ENCODE results near the gene PIM3.

DNA sequence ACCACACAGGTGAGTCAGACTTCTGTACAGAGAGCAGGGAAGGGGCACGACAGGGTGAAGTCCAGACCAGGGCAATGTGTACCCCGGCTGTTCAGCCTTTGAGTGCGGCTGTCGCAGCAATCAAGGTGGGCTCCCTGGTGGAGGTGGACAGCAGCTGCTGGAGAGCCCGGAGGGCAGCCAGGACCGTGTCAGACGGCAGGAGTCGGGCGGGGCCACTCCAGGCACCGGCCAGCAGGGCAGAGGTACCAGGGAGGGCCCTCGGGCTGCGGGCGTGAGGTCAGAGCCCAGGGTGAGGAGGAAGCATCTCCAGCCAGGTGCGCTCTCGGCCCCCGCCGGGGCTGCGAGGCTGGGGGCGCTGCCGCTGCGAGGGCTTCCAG, 802 bp upstream of the PIM3 start:
- no peak for TF ChIP-seq POLR2A (IDR thresholded peaks at IDR 0.05)
- TF ChIP-seq, protein P1, sequence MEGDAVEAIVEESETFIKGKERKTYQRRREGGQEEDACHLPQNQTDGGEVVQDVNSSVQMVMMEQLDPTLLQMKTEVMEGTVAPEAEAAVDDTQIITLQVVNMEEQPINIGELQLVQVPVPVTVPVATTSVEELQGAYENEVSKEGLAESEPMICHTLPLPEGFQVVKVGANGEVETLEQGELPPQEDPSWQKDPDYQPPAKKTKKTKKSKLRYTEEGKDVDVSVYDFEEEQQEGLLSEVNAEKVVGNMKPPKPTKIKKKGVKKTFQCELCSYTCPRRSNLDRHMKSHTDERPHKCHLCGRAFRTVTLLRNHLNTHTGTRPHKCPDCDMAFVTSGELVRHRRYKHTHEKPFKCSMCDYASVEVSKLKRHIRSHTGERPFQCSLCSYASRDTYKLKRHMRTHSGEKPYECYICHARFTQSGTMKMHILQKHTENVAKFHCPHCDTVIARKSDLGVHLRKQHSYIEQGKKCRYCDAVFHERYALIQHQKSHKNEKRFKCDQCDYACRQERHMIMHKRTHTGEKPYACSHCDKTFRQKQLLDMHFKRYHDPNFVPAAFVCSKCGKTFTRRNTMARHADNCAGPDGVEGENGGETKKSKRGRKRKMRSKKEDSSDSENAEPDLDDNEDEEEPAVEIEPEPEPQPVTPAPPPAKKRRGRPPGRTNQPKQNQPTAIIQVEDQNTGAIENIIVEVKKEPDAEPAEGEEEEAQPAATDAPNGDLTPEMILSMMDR (IDR thresholded peaks at IDR 0.05) = no peak
- no peak for TF ChIP-seq EP300 (IDR thresholded peaks at IDR 0.05)

Data from suprapubic skin (tissue), 3 donors.